ENCODE data around the gene C1QTNF12.
A peak's percentile ranks its signal among the peaks of the same experiment; 100 is the strongest.
"Not testable (repeated sequence)": the region's sequence is repeated elsewhere in the genome, so short reads cannot be mapped to it uniquely, and the experiment has no call there.

Gene C1QTNF12

DNA sequence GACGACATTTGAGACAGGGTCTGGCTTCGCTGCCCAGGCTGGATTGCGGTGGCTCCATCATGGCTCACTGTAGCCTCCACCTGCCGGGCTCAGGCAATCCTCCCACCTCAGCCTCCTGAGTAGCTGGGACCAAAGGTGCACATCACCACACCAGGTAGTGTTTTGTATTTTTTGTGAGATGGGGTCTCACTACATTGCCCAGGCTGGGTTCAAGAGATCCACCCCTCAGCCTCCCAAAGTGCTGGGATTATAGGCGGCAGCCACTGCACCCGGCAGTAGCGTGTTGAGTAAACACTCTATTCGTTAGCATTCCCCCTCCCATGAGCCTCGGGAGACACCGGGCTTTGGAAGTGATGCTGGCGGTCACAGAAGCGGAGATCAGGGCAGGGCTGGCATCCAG lies 6.8 kb upstream of the C1QTNF12 start:
- Histone ChIP-seq H3K79me2 (ENCODE audit: insufficient read depth, low read length) (no peaks in the 10 kb centered on the region), H3F3A (ENCODE audit: insufficient read depth, low read length) (no peaks in the 10 kb centered on the region), H3K9ac (ENCODE audit: low read length) (no peak overlapping the region), H3K4me2 (ENCODE audit: low read length) (no peak overlapping the region), H3K4me3 (ENCODE audit: low read depth, low read length, poor library complexity, severe bottlenecking) (no peak overlapping the region), H3K9me3 (ENCODE audit: low read length) (no peaks in the 10 kb centered on the region), H3K4me1 (ENCODE audit: insufficient read depth, low read length, severe bottlenecking) (peaks cover 9% of the 10 kb centered on the region), H3K9me2 (ENCODE audit: low read depth, low read length) (no peaks in the 10 kb centered on the region), H3K27ac (ENCODE audit: low read depth, low read length, poor library complexity, severe bottlenecking) (no peak overlapping the region), H2AFZ (ENCODE audit: low read length) (no peak overlapping the region), H3K36me3 (ENCODE audit: insufficient read depth, low read length) (peaks cover 40% of the 10 kb centered on the region), H3K27me3 (ENCODE audit: insufficient read depth, low read length) (no peaks in the 10 kb centered on the region), H4K20me1 (ENCODE audit: insufficient read depth, low read length) (no peaks in the 10 kb centered on the region)
- TF ChIP-seq EZH2 (IDR thresholded peaks at IDR 0.05; ENCODE audit: borderline replicate concordance, low read length), result no peak
- TF ChIP-seq, protein P1, sequence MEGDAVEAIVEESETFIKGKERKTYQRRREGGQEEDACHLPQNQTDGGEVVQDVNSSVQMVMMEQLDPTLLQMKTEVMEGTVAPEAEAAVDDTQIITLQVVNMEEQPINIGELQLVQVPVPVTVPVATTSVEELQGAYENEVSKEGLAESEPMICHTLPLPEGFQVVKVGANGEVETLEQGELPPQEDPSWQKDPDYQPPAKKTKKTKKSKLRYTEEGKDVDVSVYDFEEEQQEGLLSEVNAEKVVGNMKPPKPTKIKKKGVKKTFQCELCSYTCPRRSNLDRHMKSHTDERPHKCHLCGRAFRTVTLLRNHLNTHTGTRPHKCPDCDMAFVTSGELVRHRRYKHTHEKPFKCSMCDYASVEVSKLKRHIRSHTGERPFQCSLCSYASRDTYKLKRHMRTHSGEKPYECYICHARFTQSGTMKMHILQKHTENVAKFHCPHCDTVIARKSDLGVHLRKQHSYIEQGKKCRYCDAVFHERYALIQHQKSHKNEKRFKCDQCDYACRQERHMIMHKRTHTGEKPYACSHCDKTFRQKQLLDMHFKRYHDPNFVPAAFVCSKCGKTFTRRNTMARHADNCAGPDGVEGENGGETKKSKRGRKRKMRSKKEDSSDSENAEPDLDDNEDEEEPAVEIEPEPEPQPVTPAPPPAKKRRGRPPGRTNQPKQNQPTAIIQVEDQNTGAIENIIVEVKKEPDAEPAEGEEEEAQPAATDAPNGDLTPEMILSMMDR (IDR thresholded peaks at IDR 0.05; ENCODE audit: low read length), result no peak

DNA sequence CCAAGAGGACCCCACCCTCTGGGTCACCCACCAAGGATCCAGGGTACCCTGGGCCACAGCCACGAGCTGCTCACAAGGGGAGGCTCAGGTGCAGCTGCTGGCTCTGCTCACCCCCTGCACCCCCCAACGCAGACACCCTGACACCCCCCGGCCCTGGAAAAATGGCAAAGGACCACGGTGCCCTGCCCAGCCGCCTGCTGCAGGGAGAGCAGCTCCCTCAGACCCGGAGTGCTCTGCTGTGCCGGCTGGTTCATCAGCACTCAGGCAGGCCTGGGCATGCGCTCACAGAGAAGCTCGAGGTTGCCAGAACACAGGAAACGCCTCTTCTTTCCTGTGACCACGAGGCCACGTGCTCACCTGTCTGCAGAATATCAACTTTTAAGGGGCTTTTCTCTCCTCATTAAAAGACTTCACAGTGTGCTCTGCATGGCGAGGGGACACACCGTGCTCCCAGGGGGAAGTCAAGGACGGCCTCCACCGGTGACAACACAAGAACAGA lies 4.3 kb upstream of the C1QTNF12 start:
- peak overlapping the region; percentile 14; the same call in 1 of the 2 replicates for H3K4me2 ChIP-seq (ENCODE audit: low read length)
- TF ChIP-seq, protein P1 (IDR thresholded peaks at IDR 0.05; ENCODE audit: low read length), result no peak
- TF ChIP-seq EZH2 (IDR thresholded peaks at IDR 0.05; ENCODE audit: borderline replicate concordance, low read length), result no peak
- H3K9ac ChIP-seq (ENCODE audit: low read length), result no peak overlapping the region
- no peaks in the 10 kb centered on the region for H3F3A ChIP-seq (ENCODE audit: insufficient read depth, low read length)
- H3K27ac ChIP-seq (ENCODE audit: low read depth, low read length, poor library complexity, severe bottlenecking), result no peak overlapping the region
- no peaks in the 10 kb centered on the region for H4K20me1 ChIP-seq (ENCODE audit: insufficient read depth, low read length)
- no peak overlapping the region for H3K4me3 ChIP-seq (ENCODE audit: low read depth, low read length, poor library complexity, severe bottlenecking)
- no peaks in the 10 kb centered on the region for H3K9me2 ChIP-seq (ENCODE audit: low read depth, low read length)
- H3K4me1 ChIP-seq (ENCODE audit: insufficient read depth, low read length, severe bottlenecking), result peaks cover 9% of the 10 kb centered on the region
- no peak overlapping the region for H2AFZ ChIP-seq (ENCODE audit: low read length)
- no peaks in the 10 kb centered on the region for H3K9me3 ChIP-seq (ENCODE audit: low read length)
- H3K27me3 ChIP-seq (ENCODE audit: insufficient read depth, low read length), result peaks cover 6% of the 10 kb centered on the region; the same call in 1 of the 2 replicates
- no peaks in the 10 kb centered on the region for H3K79me2 ChIP-seq (ENCODE audit: insufficient read depth, low read length)
- H3K36me3 ChIP-seq (ENCODE audit: insufficient read depth, low read length), result peaks cover 29% of the 10 kb centered on the region

GRCh38 chr1:1248009-1248913 lies 1.7 kb upstream of the C1QTNF12 start:
- H3K4me1 ChIP-seq (ENCODE audit: insufficient read depth, low read length, severe bottlenecking); H3K9ac ChIP-seq (ENCODE audit: low read length); H3K27ac ChIP-seq (ENCODE audit: low read depth, low read length, poor library complexity, severe bottlenecking); H4K20me1 ChIP-seq (ENCODE audit: insufficient read depth, low read length); H2AFZ ChIP-seq (ENCODE audit: low read length); H3K9me3 ChIP-seq (ENCODE audit: low read length); H3K79me2 ChIP-seq (ENCODE audit: insufficient read depth, low read length); H3K27me3 ChIP-seq (ENCODE audit: insufficient read depth, low read length); H3K4me2 ChIP-seq (ENCODE audit: low read length); H3K4me3 ChIP-seq (ENCODE audit: low read depth, low read length, poor library complexity, severe bottlenecking); H3K9me2 ChIP-seq (ENCODE audit: low read depth, low read length); H3K36me3 ChIP-seq (ENCODE audit: insufficient read depth, low read length); H3F3A ChIP-seq (ENCODE audit: insufficient read depth, low read length): not testable (repeated sequence)

Data from OCI-LY1 (cell line).